Right lobe of liver (tissue), 6 donors: ENCODE measurements around the gene HNRNPC. TPM values are rescaled to one million over a fixed set of nuclear protein-coding genes. Genes with fewer than 3 reads are reported as not detected.
"Not testable (repeated sequence)": the region's sequence is repeated elsewhere in the genome, so short reads cannot be mapped to it uniquely, and the experiment has no call there.

Source experiments
- ATAC-seq, 4 donors: fragments of 200-7000 bp; cut with Tn5 transposase; one replicate each; pipeline ENCODE4 v1.9.1; 2020; ENCODE audit warnings: mild to moderate bottlenecking in 4 of 4, moderate library complexity in 4 of 4
- DNase-seq, 3 donors: peaks; one replicate each; pipeline ENCODE4 v3.0.0-alpha.2; 2020
- H3K27ac ChIP-seq, 3 donors: fragments of 200-600 bp; one replicate each; pipeline ENCODE4 v1.8.0; 2022
- H3K27me3 ChIP-seq, 2 donors: fragments of 200-600 bp; one replicate each; pipeline ENCODE4 v1.8.0; 2022
- H3K36me3 ChIP-seq, 4 donors: fragments of 200-600 bp; sonication (generic) in 1 of 4; one replicate each; pipeline versions ENCODE4 v1.5.1 to v1.8.0; 2017 to 2022; ENCODE audit warnings: control low read depth in 1 of 4
- H3K4me1 ChIP-seq, 4 donors: fragments of 200-600 bp; sonication (generic) in 1 of 4; one replicate each; pipeline versions ENCODE4 v1.5.1 to v1.8.0; 2017 to 2022; ENCODE audit warnings: control low read depth in 1 of 4
- H3K4me3 ChIP-seq, 3 donors: fragments of 200-600 bp; one replicate each; pipeline ENCODE4 v1.8.0; 2022
- H3K9me3 ChIP-seq, 4 donors: fragments of 200-600 bp; sonication (generic) in 1 of 4; one replicate each; pipeline versions ENCODE4 v1.5.1 to v1.8.0; 2017 to 2022; ENCODE audit warnings: control low read depth in 1 of 4
- CTCF ChIP-seq, 4 donors: fragments of 200-600 bp in 3 of 4; fragments of 450-650 bp in 1 of 4; IDR thresholded peaks; one replicate each; pipeline versions ENCODE4 v1.5.1 to v1.8.0; 2016 to 2022; ENCODE audit warnings: antibody characterized with exemption in 4 of 4, mild to moderate bottlenecking in 2 of 4
- POLR2A ChIP-seq: fragments of 450-650 bp; IDR thresholded peaks from one replicate; pipeline ENCODE4 v1.6.1; 2017; ENCODE audit warnings: antibody characterized with exemption, mild to moderate bottlenecking
- WGBS: methylation state at CpG from one replicate; pipeline ENCODE4 v1.1.6; 2018; ENCODE audit warnings: low coverage, low lambda C conversion rate; ENCODE audit not compliant: insufficient coverage; ENCODE audit errors: missing lambda C conversion rate; 5-methylcytosine and 5-hydroxymethylcytosine counted together
- intact Hi-C, 2 donors: fragments of 100-400 bp; cut with DNase I; formaldehyde crosslinking; loops; one replicate each; pipeline versions ENCODE4 v1.11.2 to v1.14.1; 2022
- total RNA-seq, 6 experiments: library from RNA; depleted of rRNA in 2 of 6; stranded (reverse); fragments of >200 nt in 2 of 6; fragmentation: NEBNext Ultra II Directional in 3 of 6; extraction: Animal tissue kit (Norgen Biotek cat#: 25700) in 3 of 6; gene quantifications; one replicate each; pipeline versions ENCODE4 v1.1.0 to v1.2.4, GENCODE V29; 2016 to 2023
- donor health status: DM: no; HTN: yes; CAD: no.
- donor health status: DM: no; HTN: no; CAD: no.
- donor health status: DM: no; HTN: no; CAD: no.
- donor health status: DM: no; HTN: yes; CAD: no.
- donor health status: DM: no; HTN: yes; CAD: no.

The HNRNPC gene
- total RNA-seq, 6 experiments from 2014 or later = 170 to 247 (median 229) TPM

GRCh38 chr14:21227981-21228380 is 41.3 kb downstream of the HNRNPC start:
- TF ChIP-seq POLR2A = no peak
- no peak for DNase-seq
- no peak for ATAC-seq
- H3K4me1 ChIP-seq = no peaks in the 10 kb centered on the region
- H3K36me3 ChIP-seq = peaks cover 7 to 91% (median 45%) of the 10 kb centered on the region in 4 donors
- H3K9me3 ChIP-seq = no peaks in the 10 kb centered on the region
- 71% methylated on average over 1 of the region's 1 CpG for WGBS
- no peak overlapping the region for H3K4me3 ChIP-seq
- intact Hi-C loops = no loop called here
- H3K27ac ChIP-seq = no peak overlapping the region
- H3K27me3 ChIP-seq = no peaks in the 10 kb centered on the region

- H3K4me3 ChIP-seq = no peak overlapping the region
- H3K4me1 ChIP-seq = no peaks in the 10 kb centered on the region
- H3K27ac ChIP-seq = no peak overlapping the region
- intact Hi-C loops = no loop called here
- no peaks in the 10 kb centered on the region for H3K27me3 ChIP-seq
- 73% methylated on average over 5 of the region's 5 CpGs for WGBS
- no peaks in the 10 kb centered on the region for H3K9me3 ChIP-seq
- ATAC-seq (no peak), DNase-seq (no peak)
- peaks cover 7 to 91% (median 44%) of the 10 kb centered on the region in 4 donors for H3K36me3 ChIP-seq
- TF ChIP-seq CTCF (IDR thresholded peaks at IDR 0.05) (no peak), POLR2A (no peak)
Observed at GRCh38 chr14:21227150-21227549, 42.1 kb downstream of the HNRNPC start.

GRCh38 chr14:21226467-21226866 is 42.8 kb downstream of the HNRNPC start:
- intact Hi-C loops = no loop called here
- Histone ChIP-seq H3K27ac (no peak overlapping the region), H3K9me3 (no peaks in the 10 kb centered on the region), H3K4me1 (no peaks in the 10 kb centered on the region), H3K36me3 (peaks cover 7 to 93% (median 41%) of the 10 kb centered on the region in 4 donors), H3K4me3 (no peak overlapping the region), H3K27me3 (no peaks in the 10 kb centered on the region)
- WGBS = 100% methylated on average over 2 of the region's 8 CpGs
- DNase-seq = no peak
- TF ChIP-seq CTCF (IDR thresholded peaks at IDR 0.05) (no peak), POLR2A (no peak)
- ATAC-seq = no peak

GRCh38 chr14:21225164-21225563 is 44.1 kb downstream of the HNRNPC start:
- DNase-seq, H3K27me3 ChIP-seq, ATAC-seq, H3K4me3 ChIP-seq, H3K27ac ChIP-seq, H3K4me1 ChIP-seq, intact Hi-C loops, H3K9me3 ChIP-seq: not testable (repeated sequence)
- H3K36me3 ChIP-seq = peaks cover 7 to 93% (median 36%) of the 10 kb centered on the region in 4 donors
- WGBS = 92% methylated on average over 4 of the region's 7 CpGs

GRCh38 chr14:21220874-21221477 is 48.3 kb downstream of the HNRNPC start:
- no peak for ATAC-seq
- DNase-seq = no peak
- Histone ChIP-seq H3K36me3 (peaks cover 6 to 92% (median 27%) of the 10 kb centered on the region in 4 donors), H3K4me3 (no peak overlapping the region), H3K4me1 (no peaks in the 10 kb centered on the region), H3K27me3 (no peaks in the 10 kb centered on the region), H3K9me3 (no peaks in the 10 kb centered on the region), H3K27ac (no peak overlapping the region)
- WGBS = 83% methylated on average over 9 of the region's 9 CpGs
- no peak for TF ChIP-seq CTCF (IDR thresholded peaks at IDR 0.05)
- no peak for TF ChIP-seq POLR2A
- intact Hi-C loops = no loop called here
